NCI-H2227 (cell line): ENCODE measurements around the gene IQCM.
"Not testable (repeated sequence)": the region's sequence is repeated elsewhere in the genome, so short reads cannot be mapped to it uniquely, and the experiment has no call there.

Experiments used
- DNase-seq: peaks from one replicate; lab custom pipeline; 2025; ENCODE audit not compliant: unreplicated experiment; lab: John Stamatoyannopoulos, UW

The IQCM gene

GRCh38 chr4:149589826-149590225 is 225.8 kb downstream of the IQCM start:
- DNase-seq: no peak

- no peak for DNase-seq
Observed at GRCh38 chr4:149584722-149585121, 230.9 kb downstream of the IQCM start.

GRCh38 chr4:149574971-149575370 is 240.7 kb downstream of the IQCM start:
- DNase-seq: no peak

GRCh38 chr4:149572716-149573115 is 242.9 kb downstream of the IQCM start:
- DNase-seq: no peak

GRCh38 chr4:149555799-149556198 is 259.8 kb downstream of the IQCM start:
- no peak for DNase-seq

GRCh38 chr4:149555146-149555545 is 260.5 kb downstream of the IQCM start:
- DNase-seq: no peak

- no peak for DNase-seq
Observed at GRCh38 chr4:149553959-149554520, 261.6 kb downstream of the IQCM start.

GRCh38 chr4:149552601-149553000 is 263.0 kb downstream of the IQCM start:
- DNase-seq: no peak

GRCh38 chr4:149549911-149550310 is 265.7 kb downstream of the IQCM start:
- no peak for DNase-seq

GRCh38 chr4:149534779-149535178 is 280.9 kb downstream of the IQCM start:
- no peak for DNase-seq

- no peak for DNase-seq
Observed at GRCh38 chr4:149531861-149532260, 283.8 kb downstream of the IQCM start.

GRCh38 chr4:149523039-149523438 is 292.6 kb downstream of the IQCM start:
- DNase-seq: no peak

- DNase-seq: no peak
Observed at GRCh38 chr4:149521611-149522425, 293.8 kb downstream of the IQCM start.

GRCh38 chr4:149518471-149518870 is 297.2 kb downstream of the IQCM start:
- no peak for DNase-seq

- no peak for DNase-seq
Observed at GRCh38 chr4:149513081-149513480, 302.6 kb downstream of the IQCM start.

- DNase-seq: no peak
Observed at GRCh38 chr4:149512501-149512900, 303.1 kb downstream of the IQCM start.

- no peak for DNase-seq
Observed at GRCh38 chr4:149511558-149512298, 303.9 kb downstream of the IQCM start.

- not testable (repeated sequence) for DNase-seq
Observed at GRCh38 chr4:149507309-149507708, 308.3 kb downstream of the IQCM start.

- no peak for DNase-seq
Observed at GRCh38 chr4:149500806-149501205, 314.8 kb downstream of the IQCM start.

- no peak for DNase-seq
Observed at GRCh38 chr4:149499726-149500125, 315.9 kb downstream of the IQCM start.

- DNase-seq: no peak
Observed at GRCh38 chr4:149498246-149498645, 317.4 kb downstream of the IQCM start.

GRCh38 chr4:149493492-149493891 is 322.2 kb downstream of the IQCM start:
- no peak for DNase-seq
